Measurements from ENCODE around the gene DNAJC8. TPM values are rescaled to one million over a fixed set of nuclear protein-coding genes. Genes with fewer than 3 reads are reported as not detected.

Gene DNAJC8
- total and polyA plus RNA-seq, 2 of the 4 experiments (the other 2 are of a cell fraction), result 53.6 to 81.0 TPM

DNA sequence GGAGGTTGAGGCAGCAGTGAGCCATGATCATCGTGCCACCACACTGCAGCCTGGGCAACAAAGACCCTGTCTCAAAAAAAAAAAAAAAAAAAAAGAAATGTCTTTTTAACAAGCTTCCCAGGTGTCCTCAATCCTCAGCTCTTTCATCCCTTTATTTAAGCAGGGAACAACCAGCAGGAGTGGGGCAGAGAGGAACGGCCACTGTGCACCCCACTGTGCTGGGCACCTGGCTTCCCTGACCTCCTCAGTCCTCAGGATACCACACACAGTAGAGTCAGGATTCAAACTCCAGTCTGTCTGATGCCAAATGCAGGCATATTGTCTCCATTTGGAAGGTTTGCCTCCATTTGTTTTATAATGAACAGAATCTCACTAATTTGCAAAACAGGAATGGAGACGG lies 36.5 kb downstream of the DNAJC8 start:
- intact Hi-C loops (cut with micrococcal nuclease) (no loop called here), in situ Hi-C loops (cut with MboI; ENCODE audit: low sequenced_read_pairs) (no loop called here), dilution Hi-C loops (cut with HindIII; ENCODE audit: low sequenced_read_pairs, unreplicated experiment) (no loop called here)
- H2BK120ac ChIP-seq (ENCODE audit: low read depth, low read length), result no peak overlapping the region
- H2BK20ac ChIP-seq (ENCODE audit: low read depth, low read length), result no peak overlapping the region
- H3K9me1 ChIP-seq (ENCODE audit: insufficient read depth, low read length), result peaks cover 4% of the 10 kb centered on the region; the same call in 1 of the 2 replicates
- H2BK15ac ChIP-seq (ENCODE audit: low read depth, low read length), result no peak overlapping the region
- no TSS peak for BruUV-seq (replicated peaks)
- no peaks in the 10 kb centered on the region for H3K79me1 ChIP-seq (ENCODE audit: low read depth in 1 of 2, low read length in 2 of 2)
- no peak overlapping the region for H3K14ac ChIP-seq (replicated peaks; ENCODE audit: low read depth, low read length)
- H2AK5ac ChIP-seq (ENCODE audit: low read depth, low read length), result no peak overlapping the region
- no peak overlapping the region for H3K4me3 ChIP-seq (ENCODE audit: insufficient read depth, low read depth, low read length)
- no peaks in the 10 kb centered on the region for H4K20me1 ChIP-seq (ENCODE audit: insufficient read depth, low read length)
- no peak overlapping the region for H3K56ac ChIP-seq (ENCODE audit: extremely low read depth, insufficient read depth, low read length)
- WGBS, 2 experiments (ENCODE audit: extremely low coverage in 2 of 2, insufficient read length in 1 of 2), result no CpG with 5 or more reads among the region's 3 CpGs
- no peak overlapping the region; a peak in 1 of 4 replicates for H4K8ac ChIP-seq (ENCODE audit: low read depth in 2 of 2, low read length in 2 of 2)
- TF ChIP-seq MXI1 (IDR thresholded peaks at IDR 0.05; ENCODE audit: borderline replicate concordance, low read depth, low read length) (no peak), RCOR1 (IDR thresholded peaks at IDR 0.05; ENCODE audit: insufficient replicate concordance, low read length) (no peak), BHLHE40 (IDR thresholded peaks at IDR 0.05; ENCODE audit: low read depth, low read length) (no peak), SMC3 (IDR thresholded peaks at IDR 0.05; ENCODE audit: low read depth, low read length) (no peak), CHD1 (IDR thresholded peaks at IDR 0.05; ENCODE audit: low read depth, low read length) (no peak), FOS (IDR thresholded peaks at IDR 0.05; ENCODE audit: low read depth, low read length) (no peak), NFE2L2 (IDR thresholded peaks at IDR 0.05; ENCODE audit: low read depth, low read length) (no peak)
- TF ChIP-seq, protein P1, sequence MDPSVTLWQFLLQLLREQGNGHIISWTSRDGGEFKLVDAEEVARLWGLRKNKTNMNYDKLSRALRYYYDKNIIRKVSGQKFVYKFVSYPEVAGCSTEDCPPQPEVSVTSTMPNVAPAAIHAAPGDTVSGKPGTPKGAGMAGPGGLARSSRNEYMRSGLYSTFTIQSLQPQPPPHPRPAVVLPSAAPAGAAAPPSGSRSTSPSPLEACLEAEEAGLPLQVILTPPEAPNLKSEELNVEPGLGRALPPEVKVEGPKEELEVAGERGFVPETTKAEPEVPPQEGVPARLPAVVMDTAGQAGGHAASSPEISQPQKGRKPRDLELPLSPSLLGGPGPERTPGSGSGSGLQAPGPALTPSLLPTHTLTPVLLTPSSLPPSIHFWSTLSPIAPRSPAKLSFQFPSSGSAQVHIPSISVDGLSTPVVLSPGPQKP (IDR thresholded peaks at IDR 0.05; ENCODE audit: borderline replicate concordance, low read depth, low read length), result no peak
- TF ChIP-seq, protein P2, sequence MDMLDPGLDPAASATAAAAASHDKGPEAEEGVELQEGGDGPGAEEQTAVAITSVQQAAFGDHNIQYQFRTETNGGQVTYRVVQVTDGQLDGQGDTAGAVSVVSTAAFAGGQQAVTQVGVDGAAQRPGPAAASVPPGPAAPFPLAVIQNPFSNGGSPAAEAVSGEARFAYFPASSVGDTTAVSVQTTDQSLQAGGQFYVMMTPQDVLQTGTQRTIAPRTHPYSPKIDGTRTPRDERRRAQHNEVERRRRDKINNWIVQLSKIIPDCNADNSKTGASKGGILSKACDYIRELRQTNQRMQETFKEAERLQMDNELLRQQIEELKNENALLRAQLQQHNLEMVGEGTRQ (IDR thresholded peaks at IDR 0.05; ENCODE audit: low read depth, low read length), result no peak
- H3K23ac ChIP-seq (ENCODE audit: low read depth, low read length), result no peak overlapping the region
- no peak overlapping the region for H3K4me2 ChIP-seq (ENCODE audit: low read depth, low read length)
- ChIA-PET CTCF (no interaction called here), POLR2A (ENCODE audit: unreplicated experiment) (interaction anchor here (0.6 kb wide), 3 partner anchors 8 to 37 kb away, joined by 5 to 14 read pairs (median 8); no protein-coding TSS in a partner anchor)
- no peak overlapping the region for H3K9ac ChIP-seq (ENCODE audit: low read depth, low read length)
- H4K5ac ChIP-seq (ENCODE audit: low read depth, low read length), result no peak overlapping the region
- H3K4ac ChIP-seq (ENCODE audit: low read depth, low read length), result no peak overlapping the region; the same call in 1 of the 2 replicates
- peak overlapping the region; percentile 6; the same call in 1 of the 2 replicates for H4K91ac ChIP-seq (ENCODE audit: insufficient read depth, low read depth, low read length)
- no peak overlapping the region for H2AK9ac ChIP-seq (replicated peaks; ENCODE audit: low read depth, low read length, poor library complexity)
- ATAC-seq (ENCODE audit: low read depth) (no peak), DNase-seq (no peak)
- H3K4me1 ChIP-seq (ENCODE audit: control insufficient read depth, insufficient read depth, low read length), result peaks cover 2% of the 10 kb centered on the region; the same call in 1 of the 2 replicates
- no peak overlapping the region for H2BK5ac ChIP-seq (ENCODE audit: low read depth, low read length, poor library complexity, severe bottlenecking)
- H3K9me3 ChIP-seq (ENCODE audit: control insufficient read depth, insufficient read depth, low read length), result no peaks in the 10 kb centered on the region
- H3K36me3 ChIP-seq (ENCODE audit: control insufficient read depth, insufficient read depth, low read length), result peaks cover 29% of the 10 kb centered on the region
- H3K27me3 ChIP-seq (ENCODE audit: control insufficient read depth, insufficient read depth, low read length), result no peaks in the 10 kb centered on the region
- H3K27ac ChIP-seq (ENCODE audit: insufficient read depth, low read length), result no peak overlapping the region
- no peak overlapping the region for H3K18ac ChIP-seq (ENCODE audit: low read depth, low read length)
- no peak overlapping the region for H2AFZ ChIP-seq (replicated peaks; ENCODE audit: low read length, poor library complexity)
